Astrocyte of the cerebellum (primary cell): ENCODE data around the gene FZR1.

Experiments
- DNase-seq: peaks from one replicate; pipeline ENCODE4 v3.0.0-alpha.2; 2011; ENCODE audit warnings: low read depth
- H3K4me3 ChIP-seq: 2 replicates; pipeline ENCODE4 v1.5.1; 2011; ENCODE audit warnings: mild to moderate bottlenecking, low read depth, low read length, moderate library complexity
- CTCF ChIP-seq: IDR thresholded peaks from 2 replicates; pipeline ENCODE4 v1.5.1; 2012; ENCODE audit warnings: low read length, low read depth, moderate library complexity, mild to moderate bottlenecking; ENCODE audit errors: missing control alignments
- in situ Hi-C: cut with HindIII; loops from 2 replicates; pipeline ENCODE4 v1.10.0; 2017; ENCODE audit warnings: low sequenced_read_pairs

The FZR1 gene

DNA sequence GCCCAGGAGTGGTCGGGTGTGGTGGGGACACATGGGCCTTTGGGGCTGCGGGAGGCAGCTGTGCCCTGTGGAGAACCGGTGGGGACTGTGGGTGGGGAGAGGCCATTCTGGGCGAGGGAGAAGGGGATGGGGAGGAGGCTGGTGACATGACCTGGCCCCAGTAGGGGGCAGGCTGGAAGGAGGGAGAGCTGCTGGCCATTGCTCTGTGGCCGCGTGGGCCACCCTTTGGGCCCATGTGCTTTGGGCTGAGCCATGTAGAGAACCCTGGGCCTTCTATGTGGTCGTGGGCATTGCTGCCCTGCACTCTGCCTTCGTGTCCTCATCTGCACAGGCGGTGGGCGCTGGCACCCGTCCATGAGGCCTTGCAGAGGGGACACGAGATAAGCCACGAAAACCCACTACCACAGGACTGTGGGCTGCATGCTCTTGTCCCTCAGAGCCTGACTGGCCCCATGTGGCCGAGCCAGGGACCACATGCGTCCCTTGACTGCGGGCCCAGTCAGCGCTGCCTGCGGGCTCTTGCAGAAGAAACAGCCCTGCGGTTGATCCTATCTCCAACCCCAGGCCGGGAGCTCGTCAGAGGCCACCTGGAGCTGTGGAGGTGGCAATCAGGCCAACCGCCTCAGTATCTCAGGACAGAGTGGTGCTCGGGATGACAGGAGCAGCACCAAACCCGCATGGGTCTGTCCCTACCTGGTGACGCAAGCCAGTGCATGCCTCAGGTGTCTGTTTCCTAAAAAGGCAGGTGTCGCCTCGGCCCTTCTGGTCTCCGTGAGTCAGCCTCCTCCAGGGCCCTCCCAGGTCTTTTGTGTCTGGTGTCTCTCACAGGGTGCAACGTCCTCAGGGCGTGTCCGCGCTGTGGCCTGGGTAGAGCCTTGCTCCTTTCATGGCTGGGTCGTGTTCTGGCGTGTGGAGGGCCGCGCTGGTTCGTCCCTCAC lies 14.3 kb downstream of the FZR1 start:
- in situ Hi-C loops, result no loop called here
- no peak overlapping the region for H3K4me3 ChIP-seq
- DNase-seq, result no peak
- TF ChIP-seq CTCF, result no peak

DNA sequence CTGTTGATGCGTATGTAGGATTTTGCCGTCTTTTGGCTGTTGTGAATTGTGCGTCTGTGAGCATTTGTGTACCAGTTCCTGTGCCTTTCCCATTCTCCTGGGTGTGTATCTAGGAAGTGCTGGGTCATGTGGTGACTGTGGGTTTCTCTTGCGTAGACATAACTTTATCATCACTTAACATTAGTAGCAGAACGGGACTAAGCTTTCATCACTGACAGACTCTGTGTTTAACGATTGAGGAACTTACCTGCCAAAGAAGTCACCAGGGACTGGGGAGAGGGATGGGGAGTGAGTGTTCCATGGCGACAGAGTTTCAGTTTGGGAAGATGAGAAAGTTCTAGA lies 15.0 kb downstream of the FZR1 start:
- DNase-seq, result no peak
- H3K4me3 ChIP-seq, result no peak overlapping the region
- TF ChIP-seq CTCF, result no peak
- in situ Hi-C loops, result no loop called here

GRCh38 chr19:3522421-3523360 lies 16.6 kb downstream of the FZR1 start:
- TF ChIP-seq CTCF, result no peak
- no peak overlapping the region for H3K4me3 ChIP-seq
- in situ Hi-C loops, result no loop called here
- DNase-seq, result no peak

DNA sequence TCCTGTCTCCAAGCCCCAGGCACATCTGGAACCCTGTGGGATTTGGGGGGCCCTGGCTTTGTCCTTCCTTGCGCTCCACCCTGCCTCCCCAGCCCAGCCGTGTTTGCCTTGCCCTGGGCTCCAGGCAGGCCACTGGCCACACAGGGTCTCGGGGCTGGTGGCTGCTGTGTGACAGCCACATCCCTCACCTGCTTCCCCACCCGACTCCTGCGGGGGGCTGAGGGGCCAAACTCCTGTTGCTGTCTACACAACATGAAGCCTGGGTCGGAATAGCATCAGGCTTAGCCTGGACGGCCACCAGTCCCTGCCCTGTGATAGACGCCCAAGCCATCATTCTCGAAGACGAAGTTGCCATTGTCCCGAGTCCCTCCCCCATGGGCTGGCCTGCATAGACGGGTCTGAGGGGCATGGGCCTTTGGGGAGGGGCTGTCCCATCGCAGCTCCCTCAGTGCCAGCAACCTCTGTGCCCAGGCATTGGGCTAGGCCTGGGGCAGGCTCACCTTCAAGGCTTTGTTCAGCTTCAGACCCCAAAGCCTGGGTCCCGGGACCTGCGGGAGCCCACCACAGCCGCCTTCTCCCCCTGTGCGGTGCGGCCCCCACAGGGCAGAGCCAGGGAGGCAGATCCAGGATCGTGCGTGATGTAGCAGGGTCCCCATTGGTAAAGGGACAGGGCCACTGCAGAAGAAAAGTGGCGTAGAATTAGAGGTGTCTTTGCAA lies 17.4 kb downstream of the FZR1 start:
- no peak for TF ChIP-seq CTCF
- DNase-seq, result no peak
- in situ Hi-C loops, result no loop called here
- H3K4me3 ChIP-seq, result no peak overlapping the region

DNA sequence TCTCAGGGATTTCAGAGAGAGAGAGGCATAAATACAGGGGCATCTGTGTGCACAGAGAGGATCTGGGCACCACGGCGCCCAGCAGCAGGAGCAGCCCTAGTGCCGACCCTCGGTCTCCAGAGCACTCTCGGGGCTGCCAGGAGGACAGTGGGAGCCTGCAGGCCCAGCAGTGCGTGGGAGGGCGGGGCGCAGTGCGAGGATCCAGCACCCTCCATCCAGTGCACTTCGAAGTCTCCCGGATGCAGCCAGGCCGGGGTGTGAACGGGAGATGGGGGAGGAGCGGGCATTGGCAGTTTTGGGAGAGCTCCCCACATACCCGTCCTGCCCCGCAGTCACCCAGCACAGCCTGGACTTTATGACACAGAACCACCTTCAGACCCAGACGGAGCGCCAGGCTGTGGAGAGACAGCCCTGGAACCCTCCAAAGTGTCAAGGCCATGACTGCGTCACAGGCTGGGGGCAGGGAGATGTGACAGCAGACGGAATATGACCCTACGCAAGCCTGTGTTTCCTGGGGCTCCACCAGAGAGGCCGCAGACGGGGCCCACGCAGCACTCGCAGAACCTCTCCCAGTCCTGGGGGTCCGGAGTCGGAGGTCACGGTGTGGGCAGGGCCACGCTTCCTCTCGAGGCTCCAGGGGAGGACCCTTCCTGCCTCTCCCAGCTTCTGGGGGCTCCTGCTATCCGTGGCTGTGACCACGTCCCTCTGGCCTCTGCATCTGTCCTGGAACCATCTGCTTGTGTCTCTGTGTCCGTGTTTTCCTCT lies 18.1 kb downstream of the FZR1 start:
- DNase-seq, result no peak

More for the DNA sequence above, 18.1 kb downstream of the FZR1 start:
- in situ Hi-C loops, result no loop called here
- TF ChIP-seq CTCF, result no peak
- H3K4me3 ChIP-seq, result no peak overlapping the region
